Measurements from ENCODE around the gene MCOLN2.

GRCh38 chr1:84888753-84889152, 108.2 kb downstream of the MCOLN2 start:
- TF ChIP-seq POLR2A (IDR thresholded peaks at IDR 0.05) (no peak), CTCF (IDR thresholded peaks at IDR 0.05) (no peak), POLR2AphosphoS5 (IDR thresholded peaks at IDR 0.05) (no peak)

Measured in prostate gland (tissue), 2 donors.